GM12864 (cell line): ENCODE data around the gene TCP1.

Experiments
- DNase-seq: peaks from one replicate; pipeline ENCODE4 v3.0.0-alpha.2; 2011; ENCODE audit warnings: low read depth
- H3K4me3 ChIP-seq: 2 replicates; pipeline ENCODE4 v1.5.1; 2011; ENCODE audit warnings: mild to moderate bottlenecking, low read depth, low read length, control low read depth
- TF ChIP-seq, protein P1 (sequence below): IDR thresholded peaks from 2 replicates; pipeline ENCODE4 v1.5.1; 2011; ENCODE audit warnings: low read depth, mild to moderate bottlenecking, moderate library complexity, low read length, control low read depth, inconsistent platforms; ENCODE audit errors: missing control alignments

The TCP1 gene

DNA sequence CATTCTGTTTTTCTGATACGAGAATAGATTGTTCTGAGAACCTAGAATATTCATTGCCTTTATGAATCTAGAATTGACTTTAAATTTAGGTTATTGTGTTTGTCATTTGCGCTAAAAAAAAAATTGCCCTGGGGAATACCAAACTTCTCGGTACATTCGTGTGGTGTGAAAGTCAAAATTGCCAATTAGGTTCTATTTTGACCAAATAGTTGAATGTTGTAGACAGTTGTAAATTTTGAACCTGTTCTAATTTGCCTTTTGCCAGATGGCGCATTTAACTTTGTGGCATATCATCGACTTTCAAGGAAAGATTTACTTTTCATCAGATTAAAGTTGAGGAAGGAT, 59.1 kb downstream of the TCP1 start:
- DNase-seq, result no peak
- TF ChIP-seq, protein P1, sequence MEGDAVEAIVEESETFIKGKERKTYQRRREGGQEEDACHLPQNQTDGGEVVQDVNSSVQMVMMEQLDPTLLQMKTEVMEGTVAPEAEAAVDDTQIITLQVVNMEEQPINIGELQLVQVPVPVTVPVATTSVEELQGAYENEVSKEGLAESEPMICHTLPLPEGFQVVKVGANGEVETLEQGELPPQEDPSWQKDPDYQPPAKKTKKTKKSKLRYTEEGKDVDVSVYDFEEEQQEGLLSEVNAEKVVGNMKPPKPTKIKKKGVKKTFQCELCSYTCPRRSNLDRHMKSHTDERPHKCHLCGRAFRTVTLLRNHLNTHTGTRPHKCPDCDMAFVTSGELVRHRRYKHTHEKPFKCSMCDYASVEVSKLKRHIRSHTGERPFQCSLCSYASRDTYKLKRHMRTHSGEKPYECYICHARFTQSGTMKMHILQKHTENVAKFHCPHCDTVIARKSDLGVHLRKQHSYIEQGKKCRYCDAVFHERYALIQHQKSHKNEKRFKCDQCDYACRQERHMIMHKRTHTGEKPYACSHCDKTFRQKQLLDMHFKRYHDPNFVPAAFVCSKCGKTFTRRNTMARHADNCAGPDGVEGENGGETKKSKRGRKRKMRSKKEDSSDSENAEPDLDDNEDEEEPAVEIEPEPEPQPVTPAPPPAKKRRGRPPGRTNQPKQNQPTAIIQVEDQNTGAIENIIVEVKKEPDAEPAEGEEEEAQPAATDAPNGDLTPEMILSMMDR, result no peak
- peak overlapping the region; percentile 31; the same call in 1 of the 2 replicates for H3K4me3 ChIP-seq

DNA sequence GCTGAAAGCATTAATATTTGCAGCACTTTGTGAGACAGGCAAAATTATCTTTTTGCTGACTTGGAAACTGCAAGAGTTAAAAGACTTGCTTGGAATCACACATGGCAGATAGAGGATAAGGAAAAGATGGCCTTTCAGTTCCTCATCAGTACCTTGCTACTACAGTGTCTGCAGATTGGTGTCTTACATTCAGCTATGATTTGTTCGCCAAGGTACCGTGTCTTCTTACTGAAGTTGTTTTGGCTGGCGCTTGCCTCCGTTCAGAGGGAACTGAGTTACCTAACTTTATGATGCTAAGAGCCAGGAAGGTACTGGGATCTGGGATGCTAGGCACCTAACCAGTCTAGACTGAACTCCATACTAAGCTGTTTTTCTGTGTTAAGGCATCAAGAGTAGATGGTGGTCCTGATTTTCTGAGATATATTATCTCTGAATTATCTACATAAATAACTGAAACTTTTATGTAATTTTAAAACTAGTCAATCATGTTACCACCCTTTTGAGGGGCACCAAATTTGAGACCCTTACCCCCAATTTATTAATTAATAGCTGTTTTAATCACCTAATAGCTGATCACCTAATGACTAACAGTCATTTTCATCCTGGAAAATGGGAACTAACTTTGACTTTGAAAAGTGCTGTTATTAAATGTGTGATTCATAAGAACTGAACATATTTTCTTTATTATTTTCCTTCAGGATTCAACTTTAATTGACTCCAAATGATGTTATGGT, 59.6 kb downstream of the TCP1 start:
- no peak for DNase-seq
- TF ChIP-seq, protein P1, result no peak
- peak overlapping the region; percentile 31 for H3K4me3 ChIP-seq

DNA sequence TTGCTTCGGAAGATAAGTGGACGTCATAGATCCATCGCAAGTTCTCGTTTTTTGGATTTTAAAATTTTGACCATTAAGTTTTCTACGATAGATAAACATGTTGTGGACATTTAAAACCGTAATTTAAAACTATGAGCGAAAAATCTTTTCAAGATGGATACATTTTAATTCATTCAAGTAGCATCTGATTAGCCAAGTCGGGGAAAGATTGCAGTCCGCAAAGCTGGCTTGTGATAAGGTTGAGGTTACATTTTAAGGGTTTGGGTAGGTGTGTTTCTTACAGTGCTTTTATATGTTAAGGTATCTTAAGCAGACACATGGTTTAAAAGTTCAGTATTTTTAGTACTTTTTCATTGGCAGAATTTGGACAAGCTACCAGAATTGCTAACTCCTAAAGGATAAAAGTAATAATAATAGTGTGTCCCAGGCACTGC, 60.9 kb downstream of the TCP1 start:
- no peak for DNase-seq
- peak overlapping the region; percentile 97 for H3K4me3 ChIP-seq
- TF ChIP-seq, protein P1, result no peak
